IPS DF 4.7 (cell line): ENCODE data around the gene MAPK8IP1.

Experiments used
- DNase-seq: peaks from one replicate; pipeline ENCODE4 v3.0.0-alpha.2; 2013; ENCODE audit warnings: low spot score; ENCODE audit errors: extremely low read depth

The MAPK8IP1 gene

GRCh38 chr11:45859661-45860140, 25.8 kb upstream of the MAPK8IP1 start:
- DNase-seq = no peak

DNA sequence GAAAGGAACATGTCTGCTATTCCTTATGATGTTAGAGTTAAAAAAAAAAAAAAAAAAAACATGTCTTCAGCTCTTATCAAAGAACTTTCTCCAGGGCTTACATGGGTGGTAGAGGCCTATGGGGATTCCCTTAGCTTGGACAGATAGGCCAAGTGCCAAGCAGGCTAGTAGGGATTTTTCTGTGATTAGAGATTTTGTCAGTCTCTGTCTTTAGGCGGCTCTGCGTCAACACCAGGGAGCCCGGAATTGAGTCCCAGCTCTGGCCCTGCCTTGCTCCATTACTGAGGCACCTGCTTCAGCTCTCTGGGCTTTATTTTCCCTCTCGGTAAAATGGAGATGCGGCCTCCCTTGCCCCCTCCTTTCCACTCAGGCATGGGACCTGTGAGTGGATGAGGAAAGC, 25.1 kb upstream of the MAPK8IP1 start:
- DNase-seq = no peak

- DNase-seq = no peak
Measured at GRCh38 chr11:45860764-45861510, 24.5 kb upstream of the MAPK8IP1 start.

GRCh38 chr11:45864041-45864440, 21.4 kb upstream of the MAPK8IP1 start:
- DNase-seq = no peak

GRCh38 chr11:45869551-45869950, 15.9 kb upstream of the MAPK8IP1 start:
- no peak for DNase-seq

- no peak for DNase-seq
Measured at GRCh38 chr11:45870706-45871105, 14.7 kb upstream of the MAPK8IP1 start.

GRCh38 chr11:45871638-45872037, 13.8 kb upstream of the MAPK8IP1 start:
- no peak for DNase-seq

- DNase-seq = peak; percentile 58
Measured at GRCh38 chr11:45872651-45873356, 12.6 kb upstream of the MAPK8IP1 start.

DNA sequence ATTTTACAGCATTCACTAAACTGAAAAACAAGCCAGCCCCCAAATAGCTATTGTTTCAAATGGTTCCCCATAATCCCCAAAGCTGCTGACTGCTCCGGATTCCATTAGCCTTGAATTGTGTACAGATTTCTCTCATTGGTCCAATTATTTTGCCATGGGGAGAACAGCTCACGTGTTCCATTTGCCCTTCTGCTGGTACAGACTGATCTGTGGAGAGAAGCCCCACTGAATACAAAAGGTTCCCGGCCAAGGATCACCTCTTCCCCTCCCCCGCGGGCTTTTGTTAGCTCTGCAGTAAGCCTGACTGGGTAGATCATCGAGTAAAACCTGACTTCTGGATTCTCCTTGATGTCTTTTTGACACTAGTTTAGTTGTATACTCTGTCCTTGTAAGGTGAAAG, 9.1 kb upstream of the MAPK8IP1 start:
- no peak for DNase-seq

- no peak for DNase-seq
Measured at GRCh38 chr11:45877221-45877620, 8.2 kb upstream of the MAPK8IP1 start.

DNA sequence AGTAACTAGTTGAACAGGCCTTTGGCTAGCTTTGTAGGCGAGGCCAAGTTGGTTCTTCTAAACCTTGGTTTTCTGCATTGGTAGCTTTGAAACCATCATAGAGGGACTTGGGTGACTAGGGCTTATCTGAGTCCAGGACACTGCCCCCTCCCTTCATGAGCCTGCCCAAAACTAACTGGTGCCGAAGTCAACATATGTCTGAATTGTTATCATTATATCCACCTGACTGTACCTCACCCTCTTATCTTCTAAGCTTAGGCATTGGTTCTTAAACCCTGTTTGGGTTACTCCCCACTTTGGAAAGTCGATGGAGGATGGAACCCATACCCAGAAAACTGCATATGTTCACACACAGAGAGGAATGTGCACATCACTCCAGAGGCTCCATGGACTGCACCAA, 7.6 kb upstream of the MAPK8IP1 start:
- DNase-seq = no peak

- DNase-seq = no peak
Measured at GRCh38 chr11:45879803-45880686, 5.4 kb upstream of the MAPK8IP1 start.

- no peak for DNase-seq
Measured at GRCh38 chr11:45880772-45881570, 4.5 kb upstream of the MAPK8IP1 start.

GRCh38 chr11:45881708-45882368, 3.6 kb upstream of the MAPK8IP1 start:
- DNase-seq = no peak

GRCh38 chr11:45884596-45885185, 760 bp upstream of the MAPK8IP1 start:
- no peak for DNase-seq

DNA sequence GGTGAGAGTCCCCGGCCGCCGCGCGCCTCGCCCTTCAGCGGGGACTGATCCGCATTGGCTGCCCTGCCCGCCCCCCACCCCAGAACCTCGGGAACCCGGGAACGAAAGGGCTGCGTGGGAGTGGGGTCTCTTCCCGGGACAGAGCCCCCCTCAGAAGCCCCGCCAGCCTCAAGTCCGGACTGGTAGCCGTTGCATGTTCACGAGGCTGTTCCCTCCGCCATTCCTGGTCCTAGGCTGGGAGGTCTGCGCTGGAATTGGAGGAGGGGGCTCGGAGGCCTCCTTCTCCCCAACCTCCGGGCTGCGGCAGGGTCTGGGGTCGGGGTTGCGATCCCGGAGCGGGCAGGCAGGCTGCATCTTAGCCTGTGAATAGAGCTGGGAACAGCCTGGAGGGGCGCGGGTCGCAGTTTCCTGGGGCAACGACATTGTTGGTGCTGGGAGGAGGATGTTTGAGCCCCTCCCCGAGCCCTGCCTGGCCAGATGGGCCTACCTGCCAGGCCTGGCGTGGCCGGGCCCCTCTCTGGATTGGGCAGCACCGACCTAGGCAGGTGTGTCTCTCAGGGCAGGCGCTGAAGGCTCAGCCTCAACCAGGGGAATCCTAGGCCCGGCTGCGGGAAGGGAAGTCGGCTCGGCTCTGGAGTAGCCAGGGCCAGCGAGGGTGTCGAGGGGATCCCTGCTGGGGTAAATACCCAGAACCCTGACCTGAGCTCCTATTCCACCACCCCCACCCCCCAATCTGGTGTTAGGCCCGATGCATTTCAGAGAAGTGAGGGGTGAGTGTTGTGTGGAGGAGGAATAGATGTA, 670 bp downstream of the MAPK8IP1 start:
- no peak for DNase-seq

GRCh38 chr11:45886816-45887520, 1.5 kb downstream of the MAPK8IP1 start:
- no peak for DNase-seq

DNA sequence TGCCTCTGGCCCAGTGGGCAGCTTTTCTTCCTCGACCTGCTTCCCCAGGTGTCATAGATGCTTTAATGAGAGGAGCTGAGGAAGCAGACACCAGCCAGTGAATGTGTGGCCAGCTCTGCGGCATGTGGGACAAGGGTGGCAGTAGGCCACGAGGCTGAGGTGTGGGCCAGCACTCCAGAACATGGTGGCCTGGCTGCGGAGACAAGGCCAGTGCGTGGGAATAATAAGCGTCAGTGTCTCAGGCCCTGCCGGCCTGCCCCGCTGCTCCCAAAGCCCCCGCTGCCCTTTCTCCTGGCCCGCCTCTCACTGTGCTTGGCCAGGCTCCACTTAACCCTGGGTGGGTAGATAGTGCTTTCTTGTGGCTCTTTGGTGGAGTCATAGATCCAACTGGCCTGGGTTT, 2.1 kb downstream of the MAPK8IP1 start:
- no peak for DNase-seq

DNA sequence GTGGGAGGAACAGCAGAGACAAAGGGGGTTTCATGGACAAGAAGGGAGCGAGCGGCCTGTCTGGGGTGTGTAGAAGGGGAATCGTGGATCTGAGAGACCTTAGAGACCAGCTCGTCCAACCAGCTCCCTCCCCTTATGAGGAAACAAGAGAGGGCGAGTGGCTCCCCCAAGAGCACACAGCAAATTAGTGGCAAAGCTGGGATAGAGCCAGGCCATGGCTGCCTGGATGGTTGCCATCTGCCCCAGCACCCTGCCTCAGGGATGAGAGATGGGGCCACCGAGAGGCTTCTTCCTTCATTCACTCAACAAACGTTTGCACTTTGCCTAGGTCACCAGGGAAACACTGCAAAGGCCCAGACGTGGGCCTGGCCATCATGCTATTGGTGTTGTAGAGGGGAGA, 4.1 kb downstream of the MAPK8IP1 start:
- DNase-seq = no peak
